Suprapubic skin (tissue), 4 donors: ENCODE data around the gene MTTP. TPM values are rescaled to one million over a fixed set of nuclear protein-coding genes. Genes with fewer than 3 reads are reported as not detected.

Experiments
- DNase-seq, 2 donors: peaks; one replicate each; pipeline ENCODE4 v3.0.0-alpha.2; 2019; ENCODE audit warnings: low spot score in 2 of 2
- H3K27ac ChIP-seq: fragments of 200-600 bp; sonication (generic); one replicate; pipeline ENCODE4 v1.5.1; 2019
- H3K27me3 ChIP-seq: fragments of 200-600 bp; sonication (generic); one replicate; pipeline ENCODE4 v1.5.1; 2019
- H3K36me3 ChIP-seq: fragments of 200-600 bp; sonication (generic); one replicate; pipeline ENCODE4 v1.5.1; 2019
- H3K4me1 ChIP-seq: fragments of 200-600 bp; sonication (generic); one replicate; pipeline ENCODE4 v1.5.1; 2019
- H3K4me3 ChIP-seq: fragments of 200-600 bp; sonication (generic); one replicate; pipeline ENCODE4 v1.5.1; 2019; ENCODE audit warnings: mild to moderate bottlenecking
- H3K9me3 ChIP-seq: fragments of 200-600 bp; sonication (generic); one replicate; pipeline ENCODE4 v1.5.1; 2019
- CTCF ChIP-seq, 2 donors: fragments of 200-600 bp in 1 of 2; fragments of 450-650 bp in 1 of 2; sonication (generic) in 1 of 2; IDR thresholded peaks; one replicate each; pipeline ENCODE4 v1.5.1; 2016 to 2019; ENCODE audit warnings: antibody characterized with exemption in 2 of 2, mild to moderate bottlenecking in 1 of 2, moderate library complexity in 1 of 2
- EP300 ChIP-seq: sonication (generic); formaldehyde crosslinking; IDR thresholded peaks from one replicate; pipeline ENCODE4 v1.6.1; 2017; ENCODE audit warnings: antibody characterized with exemption
- POLR2A ChIP-seq, 2 donors: fragments of 450-650 bp; IDR thresholded peaks; one replicate each; pipeline ENCODE4 v1.6.1; 2017; ENCODE audit warnings: antibody characterized with exemption in 2 of 2, mild to moderate bottlenecking in 2 of 2, moderate library complexity in 2 of 2
- POLR2AphosphoS5 ChIP-seq, 3 donors: sonication (generic); formaldehyde crosslinking; IDR thresholded peaks; one replicate each; pipeline ENCODE4 v1.6.1; 2017; ENCODE audit warnings: antibody characterized with exemption in 3 of 3
- WGBS: methylation state at CpG from one replicate; pipeline ENCODE4 v1.1.5; 2018; 5-methylcytosine and 5-hydroxymethylcytosine counted together
- total RNA-seq, 4 donors: library from RNA; depleted of rRNA; stranded (reverse); fragments of >200 nt; gene quantifications; one replicate each; pipeline ENCODE4 v1.1.0, GENCODE V29; 2016

MTTP gene
- total RNA-seq, 4 donors from 2014 or later, result 0.97 to 1.6 (median 1.3) TPM; not detected in 1

GRCh38 chr4:99651811-99652485, 77.3 kb downstream of the MTTP start:
- no peak overlapping the region for H3K4me3 ChIP-seq
- DNase-seq, result no peak
- no peaks in the 10 kb centered on the region for H3K9me3 ChIP-seq
- TF ChIP-seq POLR2A (IDR thresholded peaks at IDR 0.05), result no peak
- no peak for TF ChIP-seq CTCF (IDR thresholded peaks at IDR 0.05)
- no peak for TF ChIP-seq EP300
- TF ChIP-seq POLR2AphosphoS5 (IDR thresholded peaks at IDR 0.05), result no peak
- 97% methylated on average over 41 of the region's 49 CpGs for WGBS
- peaks cover 5% of the 10 kb centered on the region for H3K4me1 ChIP-seq
- H3K36me3 ChIP-seq, result no peaks in the 10 kb centered on the region
- peaks cover 2% of the 10 kb centered on the region for H3K27me3 ChIP-seq
- H3K27ac ChIP-seq, result no peak overlapping the region

DNA sequence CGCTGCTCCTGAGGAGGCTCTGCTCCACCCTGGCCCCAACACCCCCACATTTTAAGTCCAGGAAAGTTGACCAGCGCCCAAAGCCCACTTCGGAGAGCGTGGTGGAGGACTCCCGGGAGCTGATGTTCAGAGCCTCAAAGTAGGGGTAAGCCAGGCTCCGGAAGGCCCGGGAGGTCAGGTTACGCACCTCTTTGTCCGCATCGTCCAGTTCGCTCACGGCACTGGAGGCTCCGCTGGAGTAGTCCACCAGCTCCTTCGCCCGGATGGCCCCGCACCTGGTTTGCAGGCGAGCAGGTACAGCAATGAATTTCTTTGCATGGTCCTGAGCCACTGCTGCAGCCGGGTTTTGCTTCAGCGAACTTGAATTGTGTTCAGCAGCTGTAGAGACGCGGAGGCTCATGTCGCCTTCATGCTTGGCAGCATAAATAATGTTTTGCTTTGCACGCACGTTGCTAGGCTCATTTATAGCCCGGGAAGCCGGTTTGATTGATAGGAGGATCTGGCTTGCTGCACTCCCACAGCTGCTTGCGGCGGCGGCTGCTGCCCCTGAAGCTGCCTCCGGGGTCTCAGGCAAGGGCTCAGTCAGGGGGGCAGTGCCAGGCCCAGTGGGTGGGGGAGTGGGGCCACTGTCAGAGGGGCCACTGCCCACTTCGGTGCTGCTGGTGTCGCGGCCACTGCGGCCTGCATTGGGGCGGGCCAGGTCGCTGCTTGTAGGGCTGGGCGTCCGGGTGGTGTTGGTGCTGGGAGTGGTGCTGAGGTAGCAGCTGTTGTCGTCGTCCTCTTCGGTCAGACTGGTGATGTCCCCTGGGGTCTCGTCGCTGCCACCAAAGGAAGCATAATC, 78.2 kb downstream of the MTTP start:
- H3K36me3 ChIP-seq, result no peaks in the 10 kb centered on the region
- no peak overlapping the region for H3K4me3 ChIP-seq
- WGBS, result 95% methylated on average over 35 of the region's 43 CpGs
- no peak overlapping the region for H3K27ac ChIP-seq
- peaks cover 5% of the 10 kb centered on the region for H3K4me1 ChIP-seq
- H3K27me3 ChIP-seq, result peaks cover 2% of the 10 kb centered on the region
- DNase-seq, result no peak
- H3K9me3 ChIP-seq, result no peaks in the 10 kb centered on the region
- TF ChIP-seq POLR2A (IDR thresholded peaks at IDR 0.05) (no peak), POLR2AphosphoS5 (IDR thresholded peaks at IDR 0.05) (no peak), CTCF (IDR thresholded peaks at IDR 0.05) (no peak), EP300 (no peak)

DNA sequence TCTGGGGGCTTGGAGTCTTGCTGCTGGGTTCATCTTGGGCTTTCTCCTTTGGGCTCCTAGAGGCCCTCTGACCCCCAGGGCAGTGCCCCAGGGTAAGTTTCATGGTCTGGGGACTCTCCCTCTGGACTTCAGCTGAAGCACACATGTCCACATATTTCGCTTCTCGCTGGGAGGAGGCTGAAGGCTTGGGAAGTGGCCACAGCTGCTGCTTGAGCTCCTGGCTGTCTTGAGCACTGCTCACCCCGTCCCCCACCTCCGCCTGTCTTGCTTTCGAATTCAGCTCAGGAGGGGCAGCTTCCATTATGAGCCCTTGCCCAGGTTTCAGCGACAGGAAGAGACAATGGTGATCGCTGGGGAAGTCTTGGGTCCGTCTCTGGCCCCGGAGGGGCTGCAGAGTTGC, 79.3 kb downstream of the MTTP start:
- Histone ChIP-seq H3K27ac (no peak overlapping the region), H3K4me1 (peaks cover 5% of the 10 kb centered on the region), H3K36me3 (no peaks in the 10 kb centered on the region), H3K4me3 (no peak overlapping the region), H3K27me3 (peaks cover 2% of the 10 kb centered on the region), H3K9me3 (no peaks in the 10 kb centered on the region)
- TF ChIP-seq POLR2AphosphoS5 (IDR thresholded peaks at IDR 0.05) (no peak), CTCF (IDR thresholded peaks at IDR 0.05) (no peak), EP300 (no peak), POLR2A (IDR thresholded peaks at IDR 0.05) (no peak)
- DNase-seq, result no peak
- 87% methylated on average over 3 of the region's 9 CpGs for WGBS

- H3K27me3 ChIP-seq, result peaks cover 2% of the 10 kb centered on the region
- H3K36me3 ChIP-seq, result no peaks in the 10 kb centered on the region
- H3K27ac ChIP-seq, result no peak overlapping the region
- TF ChIP-seq EP300 (no peak), POLR2AphosphoS5 (IDR thresholded peaks at IDR 0.05) (no peak), POLR2A (IDR thresholded peaks at IDR 0.05) (no peak), CTCF (IDR thresholded peaks at IDR 0.05) (no peak)
- no peak for DNase-seq
- 74% methylated on average over 8 of the region's 15 CpGs for WGBS
- no peaks in the 10 kb centered on the region for H3K9me3 ChIP-seq
- H3K4me3 ChIP-seq, result no peak overlapping the region
- peaks cover 5% of the 10 kb centered on the region for H3K4me1 ChIP-seq
Observed at GRCh38 chr4:99654361-99654761, 79.7 kb downstream of the MTTP start.

GRCh38 chr4:99655308-99656081, 80.9 kb downstream of the MTTP start:
- Histone ChIP-seq H3K4me3 (no peak overlapping the region), H3K9me3 (no peaks in the 10 kb centered on the region), H3K27ac (no peak overlapping the region), H3K36me3 (no peaks in the 10 kb centered on the region), H3K4me1 (peaks cover 5% of the 10 kb centered on the region), H3K27me3 (no peaks in the 10 kb centered on the region)
- no peak for DNase-seq
- WGBS, result 53% methylated on average over 9 of the region's 9 CpGs
- TF ChIP-seq CTCF (IDR thresholded peaks at IDR 0.05) (no peak), POLR2A (IDR thresholded peaks at IDR 0.05) (no peak), EP300 (no peak), POLR2AphosphoS5 (IDR thresholded peaks at IDR 0.05) (no peak)
